ENCODE results near the gene IPO5. TPM values are rescaled to one million over a fixed set of nuclear protein-coding genes. Genes with fewer than 3 reads are reported as not detected.
"Not testable (repeated sequence)": the region's sequence is repeated elsewhere in the genome, so short reads cannot be mapped to it uniquely, and the experiment has no call there.

Gene IPO5
- polyA plus RNA-seq, 3 donors: 170 to 190 (median 188) TPM

DNA sequence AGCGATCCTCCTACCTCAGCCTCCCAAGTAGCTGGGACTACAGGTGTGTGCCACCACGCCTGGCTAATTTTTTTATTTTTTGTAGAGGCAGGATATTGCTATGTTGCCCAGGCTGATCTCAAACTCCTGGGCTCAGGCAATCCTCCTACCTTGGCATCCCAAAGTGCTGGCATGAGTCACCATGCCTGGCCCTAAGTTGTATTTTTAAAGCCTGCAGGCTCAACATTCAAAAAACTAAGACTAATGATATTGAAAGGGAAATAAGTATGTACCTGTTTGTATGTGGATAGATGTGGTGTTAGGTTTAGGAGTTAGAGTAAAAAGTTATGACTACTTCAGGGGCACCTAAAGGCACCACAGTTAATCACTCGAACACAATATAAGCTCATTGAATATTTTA is 5.4 kb upstream of the IPO5 start:
- no peak for DNase-seq (ENCODE audit: low read depth in 3 of 3, low spot score in 2 of 3)

DNA sequence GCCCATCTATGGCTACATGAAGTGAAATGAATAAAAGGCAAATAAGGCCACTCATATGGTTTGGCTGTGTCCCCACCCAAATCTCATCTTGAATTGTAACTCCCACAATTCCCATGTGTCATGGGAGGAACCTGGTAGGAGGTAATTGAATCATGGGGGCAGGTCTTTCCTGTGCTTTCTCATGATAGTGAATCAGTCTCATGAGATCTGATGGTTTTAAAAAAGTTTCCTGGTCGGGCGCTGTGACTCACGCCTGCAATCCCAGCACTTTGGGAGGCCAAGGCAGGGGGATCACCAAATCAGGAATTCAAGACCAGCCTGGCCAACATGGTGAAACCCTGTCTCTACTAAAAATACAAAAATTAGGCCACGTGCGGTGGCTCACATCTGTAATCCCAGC is 4.2 kb upstream of the IPO5 start:
- not testable (repeated sequence) for DNase-seq (ENCODE audit: low read depth in 3 of 3, low spot score in 2 of 3)

DNA sequence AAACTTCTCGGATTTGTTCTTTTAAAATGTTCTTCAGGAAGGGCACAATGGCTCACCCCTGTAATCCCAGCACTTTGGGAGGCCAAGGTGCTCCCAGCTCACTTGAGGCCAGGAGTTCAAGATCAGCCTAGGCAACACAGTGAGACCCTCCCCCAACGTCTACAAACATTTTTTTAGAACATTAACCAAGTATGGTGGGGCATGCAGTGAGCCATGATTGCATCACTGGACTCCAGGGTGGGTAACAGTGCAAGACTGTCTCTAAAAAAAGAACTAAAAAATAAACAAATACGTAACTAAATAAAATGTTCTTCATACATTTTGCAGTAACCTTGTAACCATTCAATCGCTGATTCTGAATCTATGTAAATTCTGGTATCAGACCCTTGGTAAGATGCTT is 2.1 kb upstream of the IPO5 start:
- DNase-seq (ENCODE audit: low read depth in 3 of 3, low spot score in 2 of 3): no peak

DNA sequence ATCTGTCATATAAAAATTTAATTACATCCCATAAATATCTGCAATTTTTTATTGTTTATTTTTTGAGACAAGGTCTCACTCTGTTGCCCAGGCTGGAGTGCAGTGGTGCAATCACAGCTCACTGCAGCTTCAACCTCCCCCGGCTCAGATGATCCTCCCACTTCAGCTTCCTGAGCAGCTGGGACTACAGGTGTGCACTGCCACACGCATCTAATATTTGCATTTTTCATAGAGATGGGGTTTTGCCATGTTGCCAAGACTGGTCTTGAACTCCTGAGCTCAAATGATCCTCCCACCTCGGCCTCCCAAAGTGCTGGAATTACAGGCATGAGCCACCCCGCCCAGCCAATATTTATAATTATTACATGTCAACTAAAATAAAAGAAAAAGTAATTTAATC is 644 bp upstream of the IPO5 start:
- DNase-seq (ENCODE audit: low read depth in 3 of 3, low spot score in 2 of 3): not testable (repeated sequence)

DNA sequence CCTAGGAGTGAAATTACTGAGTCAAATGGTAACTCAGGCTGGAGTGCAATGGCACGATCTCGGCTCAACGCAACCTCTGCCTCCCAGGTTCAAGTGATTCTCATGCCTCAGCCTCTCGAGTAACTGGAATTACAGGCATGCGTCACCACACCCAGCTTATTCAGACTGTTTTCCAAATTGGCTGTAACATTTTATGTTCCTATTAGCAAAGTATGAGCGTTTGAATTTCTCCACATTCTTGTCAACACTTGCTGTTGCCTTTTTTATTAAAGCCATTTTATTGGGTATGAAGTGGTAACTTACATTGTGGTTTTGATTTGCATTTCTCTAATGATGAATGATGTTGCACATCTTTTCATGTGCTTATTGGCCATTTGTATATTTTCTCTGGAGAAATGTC is 7.9 kb downstream of the IPO5 start:
- no peak for DNase-seq (ENCODE audit: low read depth in 3 of 3, low spot score in 2 of 3)

DNA sequence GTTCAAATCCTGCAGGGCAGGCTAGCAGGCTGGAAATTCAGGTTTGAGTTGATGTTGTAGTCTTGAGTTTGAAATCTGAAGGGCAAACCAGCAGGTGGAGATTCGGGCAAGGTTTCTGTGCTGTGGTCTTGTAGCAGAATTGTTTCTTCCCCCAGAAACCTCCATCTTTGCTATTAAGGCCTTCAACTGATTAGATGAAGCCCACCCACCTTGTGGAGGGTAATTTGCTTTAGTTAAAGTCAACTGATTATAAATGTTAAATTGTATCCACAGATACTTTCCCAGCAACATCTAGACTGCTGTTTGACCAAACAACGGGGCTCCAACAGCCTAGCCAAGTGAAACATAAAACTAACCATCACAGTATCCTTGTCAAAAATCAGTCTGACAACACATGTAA is 9.4 kb downstream of the IPO5 start:
- no peak for DNase-seq (ENCODE audit: low read depth in 3 of 3, low spot score in 2 of 3)

DNA sequence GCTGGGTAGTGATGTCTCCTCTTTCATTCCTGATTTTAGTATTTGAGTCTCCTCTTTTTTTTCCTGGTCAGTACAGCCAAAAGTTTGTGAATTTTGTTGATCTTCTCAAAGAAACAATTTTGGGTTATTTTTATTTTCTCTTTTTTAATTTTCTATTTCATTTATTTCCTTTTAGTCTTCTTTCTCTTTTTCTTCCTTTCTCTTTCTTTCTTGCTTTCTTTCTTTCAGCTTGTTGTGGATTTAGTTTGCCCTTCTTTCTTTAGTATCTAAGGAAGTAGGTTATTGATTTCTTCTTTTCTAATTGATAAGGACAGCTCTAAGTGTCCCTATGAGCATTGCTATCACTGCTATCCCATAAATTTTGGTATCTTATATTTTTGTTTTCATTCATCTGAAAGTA is 13.8 kb downstream of the IPO5 start:
- no peak for DNase-seq (ENCODE audit: low read depth in 3 of 3, low spot score in 2 of 3)

DNA sequence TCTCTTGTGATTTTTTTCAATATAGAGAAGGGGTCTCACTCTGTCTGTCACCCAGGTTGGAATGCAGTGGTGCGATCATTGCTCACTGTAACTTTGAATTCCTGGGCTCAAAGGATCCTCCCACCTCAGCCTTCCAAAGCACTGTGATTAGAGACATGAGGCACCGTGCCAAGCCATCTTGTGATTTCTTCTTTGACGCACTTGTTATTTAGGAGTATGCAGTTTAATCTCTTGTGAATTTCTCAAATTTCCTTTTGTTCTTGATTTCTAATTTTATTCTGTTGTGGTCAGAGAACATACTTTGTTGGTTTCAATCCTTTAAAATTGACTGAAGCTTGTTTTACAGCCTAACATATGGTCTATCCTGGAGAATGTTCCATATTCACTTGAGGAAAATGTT is 14.5 kb downstream of the IPO5 start:
- no peak for DNase-seq (ENCODE audit: low read depth in 3 of 3, low spot score in 2 of 3)

DNA sequence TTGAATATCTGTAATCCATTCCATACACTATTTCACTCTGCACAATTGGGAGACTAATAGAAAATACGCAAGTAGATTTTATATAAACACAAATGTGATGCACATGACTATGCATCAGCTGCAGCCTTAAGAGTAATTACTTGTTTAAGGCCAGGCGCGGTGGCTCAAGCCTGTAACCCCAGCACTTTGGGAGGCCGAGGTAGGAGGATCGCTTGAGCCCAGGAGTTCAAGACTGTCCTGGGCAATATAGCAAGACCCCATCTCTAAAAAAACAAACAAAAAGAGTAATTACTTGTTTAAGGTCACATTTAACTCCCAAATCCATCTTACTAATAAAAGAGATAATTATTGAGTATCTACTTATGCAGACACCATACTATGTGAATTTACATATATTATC is 18.0 kb downstream of the IPO5 start:
- no peak for DNase-seq (ENCODE audit: low read depth in 3 of 3, low spot score in 2 of 3)

DNA sequence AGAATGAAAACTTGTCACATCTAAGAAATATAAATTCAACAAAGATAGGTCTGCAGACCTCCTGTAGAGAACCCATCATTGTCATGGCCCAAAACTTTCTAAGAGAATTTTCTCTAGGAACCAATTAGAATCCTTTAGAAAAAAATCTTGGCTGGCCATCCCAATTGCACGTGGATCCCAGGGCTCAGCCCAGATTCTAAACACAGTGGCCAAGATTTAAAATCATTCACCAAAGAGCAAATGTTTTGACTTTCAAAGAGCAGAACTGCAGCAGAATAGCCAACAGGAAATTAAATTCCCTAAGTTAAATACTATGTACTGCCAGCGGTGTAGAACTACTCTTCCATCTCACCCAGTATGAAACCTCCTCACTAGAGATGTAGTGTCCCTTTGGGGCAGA is 21.3 kb downstream of the IPO5 start:
- DNase-seq (ENCODE audit: low read depth in 3 of 3, low spot score in 2 of 3): no peak

DNA sequence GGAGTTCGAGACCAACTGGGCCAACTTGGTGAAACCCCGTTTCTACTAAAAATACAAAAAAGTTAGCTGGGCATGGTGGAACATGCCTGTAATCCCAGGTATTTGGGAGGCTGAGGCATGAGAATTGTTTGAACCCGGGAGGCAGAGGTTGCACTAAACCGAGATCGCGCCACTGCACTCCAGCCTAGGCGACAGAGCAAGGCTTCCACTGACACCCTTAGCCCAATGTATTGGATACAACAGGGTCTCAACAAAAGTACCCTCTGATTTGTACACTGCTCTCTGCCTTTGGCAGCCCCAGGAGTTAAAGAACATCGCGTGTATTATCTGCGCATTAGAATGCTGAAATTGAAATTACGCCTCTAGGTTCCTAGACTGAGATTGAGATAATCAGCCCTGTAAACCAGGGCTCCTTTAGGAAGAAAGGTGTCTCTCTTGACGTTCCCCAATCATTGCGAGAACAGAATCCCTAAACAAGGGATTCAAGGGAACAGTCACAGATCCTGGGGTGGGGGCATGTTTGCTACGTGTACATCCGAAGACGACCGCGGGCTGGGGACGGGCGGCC is 21.9 kb downstream of the IPO5 start:
- peak in 2 of 3 donors; percentile 18 to 56 for DNase-seq (ENCODE audit: low read depth in 3 of 3, low spot score in 2 of 3)

DNA sequence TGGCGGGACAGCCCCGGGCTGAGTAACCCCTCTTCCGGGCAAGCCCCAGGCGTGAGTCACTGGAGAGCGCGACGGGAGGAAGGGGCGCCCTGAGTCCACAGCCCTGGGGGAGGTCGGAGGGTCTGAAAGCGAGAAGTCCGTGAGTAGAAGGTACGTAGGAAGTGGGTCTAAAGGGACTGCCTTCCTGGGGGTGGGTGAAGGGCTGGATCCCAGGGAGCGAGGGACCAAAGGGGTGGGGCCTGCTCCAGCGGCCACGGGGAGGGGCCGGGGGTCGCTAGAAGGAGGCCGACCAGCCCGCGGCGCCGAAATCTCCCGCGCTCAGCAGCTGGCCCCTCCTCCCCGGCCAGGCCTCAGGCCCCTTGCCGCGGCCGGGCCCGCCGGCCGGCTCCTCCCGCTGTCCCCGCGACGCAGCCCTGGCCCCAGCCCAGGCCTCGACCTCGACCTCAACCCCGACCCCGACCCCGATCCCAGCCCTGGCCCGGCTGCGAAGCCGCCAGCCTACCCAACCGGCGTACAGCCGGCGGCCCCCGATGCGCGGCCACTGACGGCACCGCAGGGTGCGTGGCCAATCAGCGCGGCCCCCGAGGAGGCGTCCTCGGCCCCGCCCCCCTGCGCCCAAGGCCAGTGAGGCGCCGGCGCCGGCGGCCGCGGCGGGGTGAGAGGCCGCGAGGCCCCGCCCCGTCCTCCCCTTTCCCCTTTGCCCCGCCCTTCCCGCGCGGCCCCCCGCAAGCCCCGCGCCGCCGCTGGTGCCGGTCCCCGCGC is 22.6 kb downstream of the IPO5 start:
- DNase-seq (ENCODE audit: low read depth in 3 of 3, low spot score in 2 of 3): peak; percentile 60 to 83 (median 80)

DNA sequence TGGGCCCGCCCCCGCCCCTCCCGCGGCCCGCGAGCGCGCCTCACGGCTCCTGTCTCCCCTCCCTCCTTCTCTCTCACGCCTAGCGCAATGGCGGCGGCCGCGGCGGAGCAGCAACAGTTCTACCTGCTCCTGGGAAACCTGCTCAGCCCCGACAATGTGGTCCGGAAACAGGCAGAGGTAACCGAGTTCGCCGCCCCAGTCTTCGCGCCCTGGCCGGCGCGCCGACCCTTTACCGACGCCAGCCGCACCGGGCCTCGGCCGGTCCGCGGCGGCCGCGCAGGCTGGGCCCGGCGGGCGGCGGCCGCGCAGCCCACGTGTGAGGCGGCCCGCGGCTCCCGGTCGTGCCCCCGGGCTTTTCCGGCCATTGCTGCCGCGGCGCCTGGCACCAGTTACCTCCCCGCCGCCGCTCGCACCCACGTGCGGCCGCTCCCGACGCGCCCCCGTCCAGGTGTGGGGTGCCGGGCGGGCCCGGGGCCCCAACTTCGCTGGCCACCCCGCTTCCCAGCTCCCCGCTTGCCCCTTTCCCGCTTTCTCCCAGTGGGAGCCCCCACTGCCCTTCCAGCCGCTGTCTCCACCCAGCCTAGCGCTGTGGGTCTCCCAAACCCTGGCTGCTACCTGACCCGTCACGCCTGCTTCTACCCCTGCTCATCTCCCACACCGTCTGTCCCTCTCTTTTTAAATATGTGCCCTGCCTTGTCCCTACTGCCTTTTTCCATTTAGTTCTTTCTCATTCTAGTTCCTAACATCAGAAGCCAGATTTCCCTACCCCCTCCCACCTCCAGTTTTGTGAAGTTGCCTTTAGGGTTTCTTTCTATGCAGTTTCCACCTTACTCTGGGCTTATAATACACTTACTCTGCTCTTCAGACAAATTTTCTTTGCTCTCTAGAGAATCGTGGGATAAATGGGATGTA is 23.4 kb downstream of the IPO5 start:
- DNase-seq (ENCODE audit: low read depth in 3 of 3, low spot score in 2 of 3): peak in 1 of 3 donors; percentile 27

DNA sequence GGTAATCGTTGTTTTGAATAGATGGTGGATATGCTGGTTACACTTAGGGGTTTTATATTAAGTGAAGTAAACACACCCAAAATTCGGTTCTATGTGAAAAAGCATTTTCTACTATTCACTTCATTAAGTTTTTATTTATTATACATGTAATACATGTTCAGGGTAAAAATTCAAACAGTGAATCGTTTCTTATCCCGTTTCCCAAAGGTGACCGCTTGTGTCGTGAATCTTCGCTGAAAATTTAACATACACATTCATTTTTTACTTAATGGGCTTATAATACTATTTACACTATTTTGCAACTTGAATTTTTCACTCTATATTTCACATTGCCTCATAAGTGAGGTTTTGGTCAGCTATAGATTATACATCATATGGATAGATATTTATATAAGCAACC is 24.5 kb downstream of the IPO5 start:
- DNase-seq (ENCODE audit: low read depth in 3 of 3, low spot score in 2 of 3): no peak

DNA sequence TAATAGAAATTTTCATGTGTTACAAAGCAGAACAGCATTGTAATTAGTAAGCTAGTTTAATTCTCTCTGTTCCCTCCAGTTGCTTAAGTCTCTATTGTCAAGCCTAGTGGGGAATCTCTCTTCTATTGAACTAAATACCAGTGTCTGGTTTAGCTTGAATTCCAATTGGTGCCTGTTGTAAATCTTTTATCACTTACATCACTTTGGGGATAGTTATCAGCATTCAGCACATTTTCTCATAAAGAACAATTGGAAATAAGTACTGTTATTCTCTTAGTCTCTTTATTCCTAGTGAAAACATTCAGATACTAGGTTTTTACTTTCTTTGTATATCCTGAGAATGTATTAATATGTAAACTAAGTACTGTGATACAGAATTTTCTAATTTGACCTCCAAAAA is 25.2 kb downstream of the IPO5 start:
- no peak for DNase-seq (ENCODE audit: low read depth in 3 of 3, low spot score in 2 of 3)

DNA sequence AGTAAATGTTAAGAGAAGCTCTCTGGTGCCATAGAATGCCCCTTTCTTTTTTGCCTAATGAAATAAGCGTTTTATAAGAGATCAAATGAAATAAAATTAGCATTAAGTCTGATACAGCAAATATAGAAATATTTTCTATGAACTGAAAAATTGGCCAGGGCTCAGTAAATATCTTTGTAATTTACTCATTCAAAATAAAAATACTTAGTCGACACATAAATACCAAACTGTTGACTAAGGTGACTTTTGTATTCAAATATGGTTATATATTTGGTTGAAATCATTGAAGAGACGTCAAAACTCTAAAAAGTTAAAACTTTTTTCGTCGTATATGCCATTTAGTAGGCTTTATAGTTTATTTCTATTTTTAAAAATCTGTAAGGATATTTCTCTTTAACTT is 25.6 kb downstream of the IPO5 start:
- no peak for DNase-seq (ENCODE audit: low read depth in 3 of 3, low spot score in 2 of 3)

DNA sequence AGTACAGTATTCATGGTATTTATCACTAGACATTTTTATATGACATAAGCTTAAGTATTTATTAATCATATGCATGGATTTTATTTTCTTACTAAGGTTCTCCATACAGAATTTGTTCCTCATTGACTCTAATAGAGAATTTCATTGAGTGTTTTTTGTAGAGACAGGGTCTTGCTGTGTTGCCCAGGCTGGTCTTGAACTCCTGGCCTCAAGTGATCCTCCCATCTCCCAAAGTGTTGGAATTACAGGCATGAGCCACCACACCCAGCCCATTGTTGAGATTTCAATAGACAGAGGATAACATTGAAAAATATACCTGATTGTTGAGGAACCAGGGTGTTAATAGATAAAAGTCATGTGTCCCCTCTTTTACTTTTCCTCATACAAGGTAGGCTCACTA is 26.1 kb downstream of the IPO5 start:
- DNase-seq (ENCODE audit: low read depth in 3 of 3, low spot score in 2 of 3): no peak

DNA sequence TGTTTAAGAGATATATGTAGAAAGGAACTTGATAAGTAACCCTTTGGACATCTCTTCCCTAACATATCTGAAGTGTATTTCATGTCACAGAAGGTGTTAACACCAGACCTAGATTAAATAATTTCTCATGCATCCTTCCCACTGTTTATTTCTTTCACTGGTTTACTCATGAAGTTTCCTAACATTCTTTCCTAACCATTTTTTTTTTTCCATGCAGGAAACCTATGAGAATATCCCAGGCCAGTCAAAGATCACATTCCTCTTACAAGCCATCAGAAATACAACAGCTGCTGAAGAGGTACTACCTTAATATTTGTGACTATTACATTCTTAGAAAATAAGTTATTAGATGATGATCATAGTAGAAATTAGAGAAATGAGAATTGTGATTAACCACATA is 28.8 kb downstream of the IPO5 start:
- no peak for DNase-seq (ENCODE audit: low read depth in 3 of 3, low spot score in 2 of 3)

DNA sequence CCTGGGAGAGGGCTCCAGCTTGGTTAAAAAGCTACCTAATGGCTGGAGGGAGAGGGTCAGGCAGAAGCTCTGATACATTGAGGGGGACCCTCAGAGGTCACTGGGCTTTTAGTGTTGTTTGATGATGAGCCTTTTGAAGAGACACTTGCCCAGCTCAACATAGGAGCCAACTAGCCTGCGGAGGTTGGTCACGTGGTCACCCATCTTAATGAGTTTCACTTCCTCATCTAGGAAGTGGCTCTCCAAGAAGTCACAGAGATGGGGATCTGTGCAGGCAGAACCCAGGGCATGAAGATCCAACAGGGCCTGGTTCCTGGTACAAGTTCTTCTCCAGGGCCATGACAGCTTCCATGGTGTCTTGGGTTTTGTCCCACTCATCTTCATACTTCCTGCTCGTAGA is 33.4 kb downstream of the IPO5 start:
- no peak for DNase-seq (ENCODE audit: low read depth in 3 of 3, low spot score in 2 of 3)

DNA sequence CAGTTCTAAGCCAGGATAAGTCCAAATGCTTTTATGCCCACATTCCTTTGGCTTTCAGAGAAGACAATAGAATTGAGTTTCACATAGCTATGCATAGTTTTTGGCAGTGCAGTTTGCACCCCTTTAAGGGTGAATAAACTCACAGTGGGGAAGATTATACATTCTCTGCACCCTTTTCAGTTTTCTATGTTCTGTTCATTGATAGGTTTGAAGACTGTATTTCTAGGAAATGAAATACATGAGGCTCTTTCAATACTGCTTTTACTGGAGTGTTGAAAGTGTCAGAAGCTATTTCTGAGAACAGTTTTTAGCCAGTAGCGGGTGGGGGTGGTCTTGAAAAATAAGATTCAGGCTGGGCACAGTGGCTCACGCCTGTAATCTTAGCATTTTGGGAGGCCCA is 46.2 kb downstream of the IPO5 start:
- no peak for DNase-seq (ENCODE audit: low read depth in 3 of 3, low spot score in 2 of 3)

DNA sequence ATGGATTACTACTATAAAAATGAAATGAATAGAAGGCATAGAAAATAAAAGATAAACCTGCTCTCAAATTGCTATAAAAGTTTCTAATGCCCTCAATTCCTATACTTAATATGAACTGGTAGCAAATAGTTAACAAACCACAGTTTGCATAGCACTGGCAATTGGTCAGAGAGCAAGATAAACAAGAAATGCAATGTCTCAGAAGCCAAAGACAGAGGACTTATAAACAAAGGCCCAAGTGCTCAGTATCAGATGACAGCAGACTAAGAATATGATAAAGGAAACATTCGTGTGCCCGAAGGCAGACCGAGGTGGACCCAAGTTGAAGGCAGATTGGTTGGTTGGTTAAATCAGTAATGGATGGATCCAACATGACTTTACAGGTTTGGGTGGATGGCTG is 50.6 kb downstream of the IPO5 start:
- DNase-seq (ENCODE audit: low read depth in 3 of 3, low spot score in 2 of 3): no peak

DNA sequence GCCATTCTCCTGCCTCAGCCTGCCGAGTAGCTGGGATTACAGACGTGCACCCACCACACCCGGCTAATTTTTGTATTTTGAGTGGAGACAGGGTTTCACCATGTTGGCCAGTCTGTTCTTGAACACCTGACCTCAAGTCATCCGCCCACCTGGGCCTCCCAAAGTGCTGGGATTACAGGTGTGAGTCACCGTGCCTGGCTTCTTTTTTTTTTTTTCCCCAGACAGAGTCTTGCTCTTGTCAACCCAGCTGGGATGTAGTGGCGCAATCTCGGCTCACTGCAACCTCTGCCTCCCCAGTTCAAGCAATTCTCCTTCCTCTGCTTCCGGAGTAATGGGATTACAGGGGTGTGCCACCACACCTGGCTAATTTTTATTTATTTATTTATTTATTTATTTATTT is 51.5 kb downstream of the IPO5 start:
- DNase-seq (ENCODE audit: low read depth in 3 of 3, low spot score in 2 of 3): not testable (repeated sequence)
